Lower leg skin (tissue), 4 donors: Measurements from ENCODE around the gene BOD1L1. TPM values are rescaled to one million over a fixed set of nuclear protein-coding genes. Genes with fewer than 3 reads are reported as not detected.

ENCODE experiments used
- DNase-seq, 2 donors: peaks; one replicate each; pipeline ENCODE4 v3.0.0-alpha.2; 2019; ENCODE audit warnings: low spot score in 2 of 2
- H3K4me3 ChIP-seq: fragments of 200-600 bp; sonication (generic); 2 replicates; pipeline ENCODE4 v1.5.1; 2017; ENCODE audit warnings: mild to moderate bottlenecking, low read depth; ENCODE audit not compliant: poor library complexity, severe bottlenecking
- POLR2A ChIP-seq, 2 donors: fragments of 450-650 bp; IDR thresholded peaks; one replicate each; pipeline ENCODE4 v1.6.1; 2016 to 2017; ENCODE audit warnings: antibody characterized with exemption in 2 of 2, mild to moderate bottlenecking in 1 of 2, moderate library complexity in 1 of 2
- WGBS, 2 donors: methylation state at CpG; one replicate each; pipeline ENCODE4 v1.1.5; 2018; 5-methylcytosine and 5-hydroxymethylcytosine counted together
- intact Hi-C: fragments of 100-400 bp; cut with DNase I; formaldehyde crosslinking; loops from one replicate; pipeline ENCODE4 v1.15.0; 2023; ENCODE audit warnings: low total_unique reads
- total RNA-seq, 4 donors: library from RNA; depleted of rRNA; stranded (reverse); fragments of >200 nt; gene quantifications; one replicate each; pipeline ENCODE4 v1.1.0, GENCODE V29; 2016
- TF ChIP-seq, protein P1 (sequence below), 3 donors: fragments of 450-650 bp; IDR thresholded peaks; one replicate each; pipeline ENCODE4 v1.5.1; 2016; ENCODE audit warnings: antibody characterized with exemption in 3 of 3, mild to moderate bottlenecking in 3 of 3, moderate library complexity in 2 of 3

The BOD1L1 gene
- total RNA-seq, 4 donors from 2014 or later: 25.3 to 32.7 (median 30.6) TPM

DNA sequence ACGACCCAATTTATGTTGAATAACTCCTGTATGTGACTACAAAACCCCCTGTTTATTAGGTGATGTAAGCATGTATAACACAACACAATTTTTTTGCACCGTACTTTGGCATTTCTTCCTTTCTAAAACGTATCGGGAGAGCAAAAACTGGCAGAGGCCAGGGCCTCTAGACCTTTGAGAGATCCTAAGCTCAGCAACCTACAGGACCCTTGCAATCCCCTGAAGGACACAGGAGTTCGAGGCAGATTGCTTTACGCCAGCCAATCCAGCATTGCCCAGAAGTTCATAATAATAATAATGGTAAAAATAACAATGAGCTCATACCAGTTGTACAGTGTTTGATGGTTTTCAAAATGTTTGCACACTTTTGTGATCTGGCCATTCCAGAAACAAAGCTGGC is 90.9 kb downstream of the BOD1L1 start:
- no peak for DNase-seq
- WGBS, 2 donors: 29 to 31% methylated on average over 6 of the region's 6 CpGs
- no peak overlapping the region for H3K4me3 ChIP-seq
- intact Hi-C loops: no loop called here
- TF ChIP-seq, protein P1, sequence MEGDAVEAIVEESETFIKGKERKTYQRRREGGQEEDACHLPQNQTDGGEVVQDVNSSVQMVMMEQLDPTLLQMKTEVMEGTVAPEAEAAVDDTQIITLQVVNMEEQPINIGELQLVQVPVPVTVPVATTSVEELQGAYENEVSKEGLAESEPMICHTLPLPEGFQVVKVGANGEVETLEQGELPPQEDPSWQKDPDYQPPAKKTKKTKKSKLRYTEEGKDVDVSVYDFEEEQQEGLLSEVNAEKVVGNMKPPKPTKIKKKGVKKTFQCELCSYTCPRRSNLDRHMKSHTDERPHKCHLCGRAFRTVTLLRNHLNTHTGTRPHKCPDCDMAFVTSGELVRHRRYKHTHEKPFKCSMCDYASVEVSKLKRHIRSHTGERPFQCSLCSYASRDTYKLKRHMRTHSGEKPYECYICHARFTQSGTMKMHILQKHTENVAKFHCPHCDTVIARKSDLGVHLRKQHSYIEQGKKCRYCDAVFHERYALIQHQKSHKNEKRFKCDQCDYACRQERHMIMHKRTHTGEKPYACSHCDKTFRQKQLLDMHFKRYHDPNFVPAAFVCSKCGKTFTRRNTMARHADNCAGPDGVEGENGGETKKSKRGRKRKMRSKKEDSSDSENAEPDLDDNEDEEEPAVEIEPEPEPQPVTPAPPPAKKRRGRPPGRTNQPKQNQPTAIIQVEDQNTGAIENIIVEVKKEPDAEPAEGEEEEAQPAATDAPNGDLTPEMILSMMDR (IDR thresholded peaks at IDR 0.05): no peak
- TF ChIP-seq POLR2A (IDR thresholded peaks at IDR 0.05): no peak

DNA sequence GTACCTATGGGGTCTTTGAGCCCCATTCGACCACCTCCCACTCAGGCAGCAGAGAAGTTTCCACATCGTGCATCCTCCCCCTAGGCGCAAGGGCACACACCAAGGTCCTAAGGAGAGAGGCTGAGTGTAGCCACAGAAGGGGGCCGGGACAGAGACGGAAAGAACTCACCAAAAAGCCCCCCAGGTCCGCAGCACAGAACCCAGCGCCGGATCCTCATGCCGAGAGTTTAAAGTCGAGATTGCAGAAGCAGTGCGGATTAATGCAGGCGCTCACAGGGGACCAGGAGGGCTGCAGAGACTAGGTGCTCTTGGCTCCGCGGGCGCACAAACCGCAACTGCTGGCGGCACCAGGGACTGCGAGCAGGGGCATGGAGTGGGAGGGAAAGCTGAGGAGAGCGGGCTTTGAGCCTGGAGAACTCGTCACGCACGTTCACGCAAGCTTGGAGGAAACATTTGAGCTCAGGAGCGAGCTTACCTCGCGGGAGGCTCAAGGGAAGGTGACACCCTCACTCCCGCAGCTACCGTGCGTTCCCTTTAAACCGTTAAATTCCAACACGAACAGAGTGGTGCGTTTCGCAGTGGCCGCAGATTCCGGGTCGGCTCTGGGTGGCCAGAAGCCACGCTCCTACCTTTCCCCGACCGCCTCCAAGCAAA is 91.7 kb downstream of the BOD1L1 start:
- 3% methylated on average over 39 of the region's 39 CpGs for WGBS, 2 donors
- H3K4me3 ChIP-seq: no peak overlapping the region
- intact Hi-C loops: no loop called here
- TF ChIP-seq, protein P1 (IDR thresholded peaks at IDR 0.05): no peak
- TF ChIP-seq POLR2A (IDR thresholded peaks at IDR 0.05): no peak
- DNase-seq: no peak

DNA sequence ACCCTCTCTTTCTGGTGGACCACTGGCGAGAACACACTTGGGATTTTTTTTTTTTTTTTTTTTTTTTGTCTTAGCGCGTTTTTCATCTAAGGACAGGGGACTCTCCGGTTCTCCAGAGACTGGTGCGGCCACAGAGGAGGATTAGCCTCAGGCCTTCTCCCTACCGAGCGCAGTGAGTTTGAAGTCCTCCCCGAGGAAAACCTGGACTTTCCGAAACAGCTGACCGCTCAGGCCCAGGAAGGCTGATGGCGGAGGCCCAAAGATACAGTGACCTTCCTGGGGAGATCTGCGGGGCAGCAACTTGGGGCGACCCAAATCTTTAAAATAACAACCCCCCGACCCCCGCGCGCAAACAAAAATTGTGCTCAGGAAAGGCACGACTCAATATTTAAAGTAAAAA is 92.4 kb downstream of the BOD1L1 start:
- DNase-seq: no peak
- intact Hi-C loops: no loop called here
- TF ChIP-seq, protein P1 (IDR thresholded peaks at IDR 0.05): no peak
- TF ChIP-seq POLR2A (IDR thresholded peaks at IDR 0.05): no peak
- WGBS, 2 donors: 5 to 7% methylated on average over 18 of the region's 18 CpGs
- no peak overlapping the region for H3K4me3 ChIP-seq

DNA sequence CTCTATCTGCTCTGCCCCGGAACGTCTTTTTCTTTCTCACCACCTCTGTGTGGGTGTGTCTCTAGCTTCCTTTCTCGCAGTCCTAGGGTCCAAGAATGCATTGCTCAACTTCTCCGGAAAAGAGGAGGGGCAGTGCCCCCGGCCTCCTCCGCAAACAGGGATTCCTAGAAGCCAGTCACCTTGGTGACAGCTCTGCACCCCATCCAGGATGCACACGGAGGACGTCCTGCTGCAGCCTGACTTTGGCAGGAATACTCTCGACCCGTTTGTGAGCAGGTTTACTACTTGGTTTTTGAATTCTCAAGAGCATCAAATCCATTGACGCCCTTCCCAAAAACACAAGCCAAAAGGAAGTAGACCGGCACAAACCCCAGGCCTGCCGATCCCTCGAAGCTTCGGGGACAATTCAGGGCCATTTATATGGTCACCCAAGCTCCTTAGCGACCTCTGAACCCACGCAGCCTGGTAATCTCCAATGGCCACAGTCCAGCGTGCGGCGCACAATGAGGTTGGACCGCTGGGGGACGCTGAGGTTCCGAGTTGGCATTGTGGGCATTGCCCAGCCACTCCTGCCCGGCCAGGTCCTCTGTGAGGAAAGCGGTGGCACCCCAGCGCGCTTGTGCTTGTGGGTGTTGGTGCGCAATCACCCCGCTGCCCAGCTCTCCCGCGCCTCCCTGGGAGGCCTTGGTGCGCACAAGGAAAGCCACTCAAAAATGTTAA is 93.0 kb downstream of the BOD1L1 start:
- 5% methylated on average over 24 to 32 of the region's 32 CpGs for WGBS, 2 donors
- DNase-seq: no peak
- intact Hi-C loops: no loop called here

GRCh38 chr4:13533670-13534343 is 93.7 kb downstream of the BOD1L1 start:
- TF ChIP-seq POLR2A (IDR thresholded peaks at IDR 0.05): no peak
- TF ChIP-seq, protein P1 (IDR thresholded peaks at IDR 0.05): no peak
- no peak for DNase-seq
- WGBS, 2 donors: 10 to 13% methylated on average over 13 of the region's 13 CpGs
- H3K4me3 ChIP-seq: no peak overlapping the region
- intact Hi-C loops: no loop called here

More for the DNA sequence above, 93.0 kb downstream of the BOD1L1 start:
- no peak overlapping the region for H3K4me3 ChIP-seq
- TF ChIP-seq POLR2A (IDR thresholded peaks at IDR 0.05): no peak
- TF ChIP-seq, protein P1 (IDR thresholded peaks at IDR 0.05): no peak
